Spleen (tissue), 11 donors: ENCODE data around the gene SLC9C2. TPM values are rescaled to one million over a fixed set of nuclear protein-coding genes. Genes with fewer than 3 reads are reported as not detected.
"Not testable (repeated sequence)": the region's sequence is repeated elsewhere in the genome, so short reads cannot be mapped to it uniquely, and the experiment has no call there.

Experiments used
- DNase-seq: peaks from one replicate; pipeline ENCODE4 v3.0.0-alpha.2; 2020
- H3K27ac ChIP-seq, 8 donors: fragments of 200-600 bp; sonication (generic) in 7 of 8; 1 replicate in 4 of 8; 2 replicates in 4 of 8; pipeline versions ENCODE4 v1.5.0 to v1.8.0; 2016 to 2021; ENCODE audit warnings: inconsistent platforms in 4 of 8, mild to moderate bottlenecking in 4 of 8, moderate library complexity in 1 of 8
- H3K27me3 ChIP-seq, 7 donors: fragments of 200-600 bp; sonication (generic) in 6 of 7; replicated peaks in 1 of 7; 1 replicate in 4 of 7; 2 replicates in 3 of 7; pipeline versions ENCODE4 v1.5.0 to v1.8.0; 2016 to 2021; ENCODE audit warnings: inconsistent platforms in 3 of 7, mild to moderate bottlenecking in 1 of 7
- H3K36me3 ChIP-seq, 6 donors: fragments of 200-600 bp; sonication (generic) in 5 of 6; 1 replicate in 4 of 6; 2 replicates in 2 of 6; pipeline versions ENCODE4 v1.5.0 to v1.8.0; 2016 to 2021; ENCODE audit warnings: inconsistent platforms in 2 of 6
- H3K4me1 ChIP-seq, 6 donors: fragments of 200-600 bp; sonication (generic) in 5 of 6; 1 replicate in 3 of 6; 2 replicates in 3 of 6; pipeline versions ENCODE4 v1.5.0 to v1.8.0; 2016 to 2021; ENCODE audit warnings: inconsistent platforms in 3 of 6
- H3K4me3 ChIP-seq, 8 donors: fragments of 200-600 bp; sonication (generic) in 7 of 8; 1 replicate in 4 of 8; 2 replicates in 4 of 8; pipeline versions ENCODE4 v1.5.0 to v1.8.0; 2016 to 2021; ENCODE audit warnings: inconsistent platforms in 4 of 8, mild to moderate bottlenecking in 4 of 8, moderate library complexity in 2 of 8
- H3K9me3 ChIP-seq, 8 donors: fragments of 200-600 bp; sonication (generic) in 7 of 8; 1 replicate in 4 of 8; 2 replicates in 4 of 8; pipeline versions ENCODE4 v1.5.0 to v1.8.0; 2016 to 2021; ENCODE audit warnings: inconsistent platforms in 4 of 8
- POLR2A ChIP-seq, 3 donors: fragments of 450-650 bp; IDR thresholded peaks; one replicate each; pipeline ENCODE4 v1.5.1; 2017; ENCODE audit warnings: antibody characterized with exemption in 3 of 3, mild to moderate bottlenecking in 1 of 3
- POLR2AphosphoS5 ChIP-seq, 3 donors: sonication (generic); formaldehyde crosslinking; IDR thresholded peaks; one replicate each; pipeline ENCODE4 v1.5.1; 2017; ENCODE audit warnings: antibody characterized with exemption in 3 of 3
- WGBS, 5 donors: extraction: QIAGEN DNeasy Blood & Tissue Kit in 3 of 5; methylation state at CpG; one replicate each; pipeline versions ENCODE4 v1.1.5 to v1.1.7; 2013 to 2018; 5-methylcytosine and 5-hydroxymethylcytosine counted together
- intact Hi-C: fragments of 100-400 bp; cut with DNase I; formaldehyde crosslinking; loops from one replicate; pipeline ENCODE4 v1.15.0; 2023; ENCODE audit warnings: low total_unique reads
- polyA plus RNA-seq, 3 donors: library from polyadenylated mRNA; stranded (reverse); fragments of 200-250 nt; gene quantifications; one replicate each; pipeline ENCODE4 v1.2.1, GENCODE V29; 2013
- total RNA-seq, 7 donors: library from RNA; depleted of rRNA in 3 of 7; stranded (reverse); fragments of >200 nt in 3 of 7; fragmentation: NEBNext Ultra II Directional in 4 of 7; extraction: Animal tissue kit (Norgen Biotek cat#: 25700) in 4 of 7; gene quantifications; one replicate each; pipeline versions ENCODE4 v1.1.0 to v1.2.1, GENCODE V29; 2016 to 2021
- TF ChIP-seq, protein P1 (sequence below), 11 experiments: fragments of 200-600 bp in 7 of 11; fragments of 450-650 bp in 4 of 11; sonication (generic) in 4 of 11; IDR thresholded peaks in 8 of 11; conservative IDR thresholded peaks in 3 of 11; 1 replicate in 7 of 11; 2 replicates in 4 of 11; pipeline versions ENCODE4 v1.4.0 to v1.8.0; 2016 to 2021; ENCODE audit warnings: antibody characterized with exemption in 11 of 11, inconsistent platforms in 4 of 11, mild to moderate bottlenecking in 1 of 11
- donor health status: healthy with polysubstance abuse.
- donor health status: DM: no; HTN: no; CAD: no; lungs with moderate emphysema.
- donor health status: DM: no; HTN: no; CAD: no.
- donor health status: Bipolar disorder and iron deficiency.
- donor health status: healthy.
- donor health status: DM: no; HTN: no; CAD: no.
- donor health status: DM: yes; HTN: yes; CAD: no.

SLC9C2 gene
- total and polyA plus RNA-seq, 10 donors, result 0.03 to 2.0 (median 0.82) TPM; not detected in 1

DNA sequence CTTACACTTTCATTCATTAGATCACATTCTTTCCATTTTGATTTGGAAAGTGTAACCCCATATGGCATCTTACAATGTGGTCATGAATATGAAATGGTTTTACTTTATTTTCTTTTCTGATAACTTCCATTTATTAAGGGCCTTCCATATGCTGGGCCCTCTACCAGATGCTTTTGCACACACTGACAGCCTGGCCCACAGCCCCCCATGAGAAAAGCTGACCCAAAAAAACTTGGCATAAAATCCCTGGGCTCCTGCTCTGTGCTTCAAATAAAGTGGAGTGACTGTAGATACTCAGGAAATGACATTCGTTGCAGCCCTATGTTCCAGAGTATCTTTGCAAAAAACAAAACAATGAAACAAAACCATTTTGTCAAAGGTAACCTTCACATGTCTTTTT lies 76.9 kb downstream of the SLC9C2 start:
- Histone ChIP-seq H3K4me1 (peaks cover 0 to 5% (median 0%) of the 10 kb centered on the region in 6 donors), H3K27ac (no peak overlapping the region), H3K36me3 (no peaks in the 10 kb centered on the region), H3K4me3 (no peak overlapping the region), H3K9me3 (no peaks in the 10 kb centered on the region), H3K27me3 (no peaks in the 10 kb centered on the region)
- 45 to 65% (median 58%) methylated on average over 1 of the region's 1 CpG for WGBS, 5 donors
- no peak for DNase-seq
- TF ChIP-seq POLR2AphosphoS5 (IDR thresholded peaks at IDR 0.05) (no peak), POLR2A (IDR thresholded peaks at IDR 0.05) (no peak)
- TF ChIP-seq, protein P1, sequence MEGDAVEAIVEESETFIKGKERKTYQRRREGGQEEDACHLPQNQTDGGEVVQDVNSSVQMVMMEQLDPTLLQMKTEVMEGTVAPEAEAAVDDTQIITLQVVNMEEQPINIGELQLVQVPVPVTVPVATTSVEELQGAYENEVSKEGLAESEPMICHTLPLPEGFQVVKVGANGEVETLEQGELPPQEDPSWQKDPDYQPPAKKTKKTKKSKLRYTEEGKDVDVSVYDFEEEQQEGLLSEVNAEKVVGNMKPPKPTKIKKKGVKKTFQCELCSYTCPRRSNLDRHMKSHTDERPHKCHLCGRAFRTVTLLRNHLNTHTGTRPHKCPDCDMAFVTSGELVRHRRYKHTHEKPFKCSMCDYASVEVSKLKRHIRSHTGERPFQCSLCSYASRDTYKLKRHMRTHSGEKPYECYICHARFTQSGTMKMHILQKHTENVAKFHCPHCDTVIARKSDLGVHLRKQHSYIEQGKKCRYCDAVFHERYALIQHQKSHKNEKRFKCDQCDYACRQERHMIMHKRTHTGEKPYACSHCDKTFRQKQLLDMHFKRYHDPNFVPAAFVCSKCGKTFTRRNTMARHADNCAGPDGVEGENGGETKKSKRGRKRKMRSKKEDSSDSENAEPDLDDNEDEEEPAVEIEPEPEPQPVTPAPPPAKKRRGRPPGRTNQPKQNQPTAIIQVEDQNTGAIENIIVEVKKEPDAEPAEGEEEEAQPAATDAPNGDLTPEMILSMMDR (IDR thresholded peaks at IDR 0.05 in 8 of 11, conservative IDR thresholded peaks at IDR 0.05 in 3 of 11), result no peak
- intact Hi-C loops, result no loop called here

DNA sequence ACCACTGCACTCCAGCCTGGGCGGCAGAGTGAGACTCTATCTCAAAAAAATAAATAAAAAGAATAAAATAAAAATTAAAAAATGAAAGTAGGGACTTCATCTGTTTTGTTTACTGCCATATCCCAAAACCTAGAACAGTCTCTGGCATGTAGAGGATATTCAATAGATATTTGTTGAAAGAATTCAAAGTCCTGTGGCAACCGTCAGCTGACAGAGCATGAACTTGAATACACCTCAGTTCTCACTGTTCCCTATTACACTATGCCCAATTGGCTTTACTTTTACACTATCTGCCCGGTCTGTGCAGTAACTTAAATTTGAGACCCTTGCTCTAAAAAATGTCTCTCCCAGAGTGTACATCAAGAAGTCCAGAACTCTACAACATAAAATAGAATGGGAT lies 79.5 kb downstream of the SLC9C2 start:
- no peak for DNase-seq
- Histone ChIP-seq H3K27me3 (no peaks in the 10 kb centered on the region), H3K4me3 (no peak overlapping the region), H3K27ac (no peak overlapping the region), H3K9me3 (no peaks in the 10 kb centered on the region), H3K4me1 (peaks cover 0 to 15% (median 4%) of the 10 kb centered on the region in 6 donors), H3K36me3 (no peaks in the 10 kb centered on the region)
- 92 to 100% (median 95%) methylated on average over 3 of the region's 3 CpGs for WGBS, 5 donors
- TF ChIP-seq POLR2A (IDR thresholded peaks at IDR 0.05) (no peak), POLR2AphosphoS5 (IDR thresholded peaks at IDR 0.05) (no peak)
- TF ChIP-seq, protein P1 (IDR thresholded peaks at IDR 0.05 in 8 of 11, conservative IDR thresholded peaks at IDR 0.05 in 3 of 11), result no peak
- intact Hi-C loops, result no loop called here

DNA sequence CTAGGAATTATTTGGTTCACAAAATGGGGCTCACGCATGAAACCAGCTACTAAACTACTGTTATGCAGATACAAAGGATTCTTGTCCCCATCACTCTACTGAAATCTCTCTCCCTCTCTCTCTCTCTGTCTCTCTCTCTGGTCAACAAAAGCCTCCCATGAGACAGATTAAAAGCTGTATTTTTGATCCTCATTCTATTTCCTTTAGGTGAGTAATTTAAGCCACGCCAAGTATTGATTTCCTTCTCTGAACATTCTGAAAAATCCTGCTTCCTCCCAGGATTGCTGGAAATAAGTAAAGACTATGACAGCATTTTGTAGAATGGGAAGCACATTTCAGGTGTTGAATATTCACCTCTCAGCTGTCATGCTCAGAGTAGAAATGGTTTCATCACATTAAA lies 82.1 kb downstream of the SLC9C2 start:
- Histone ChIP-seq H3K27me3 (no peaks in the 10 kb centered on the region), H3K4me1 (peaks cover 0 to 13% (median 3%) of the 10 kb centered on the region in 6 donors), H3K27ac (no peak overlapping the region), H3K9me3 (no peaks in the 10 kb centered on the region), H3K4me3 (no peak overlapping the region), H3K36me3 (no peaks in the 10 kb centered on the region)
- WGBS, 5 donors, result 81 to 93% (median 89%) methylated on average over 2 of the region's 2 CpGs
- intact Hi-C loops, result no loop called here
- no peak for DNase-seq
- TF ChIP-seq, protein P1 (IDR thresholded peaks at IDR 0.05 in 8 of 11, conservative IDR thresholded peaks at IDR 0.05 in 3 of 11), result no peak
- TF ChIP-seq POLR2AphosphoS5 (IDR thresholded peaks at IDR 0.05), result no peak
- no peak for TF ChIP-seq POLR2A (IDR thresholded peaks at IDR 0.05)

DNA sequence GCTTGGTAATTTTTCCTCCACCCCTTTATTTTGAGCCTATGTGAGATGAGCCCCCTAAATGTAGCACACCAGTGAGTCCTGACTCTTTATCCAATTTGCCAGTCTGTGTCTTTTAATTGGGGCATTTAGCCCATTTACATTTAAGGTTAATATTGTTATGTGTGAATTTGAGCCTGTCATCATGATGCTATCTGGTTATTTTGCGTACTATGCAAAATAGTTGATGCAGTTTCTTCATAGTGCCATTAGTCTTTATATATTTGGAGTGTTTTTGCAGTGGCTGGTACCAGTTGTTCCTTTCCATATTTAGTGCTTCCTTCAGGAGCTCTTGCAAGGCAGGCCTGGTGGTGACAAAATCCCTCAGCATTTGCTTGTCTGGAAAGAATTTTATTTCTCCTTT lies 88.4 kb downstream of the SLC9C2 start:
- H3K36me3 ChIP-seq, H3K27ac ChIP-seq, intact Hi-C loops, H3K4me3 ChIP-seq, DNase-seq, H3K27me3 ChIP-seq: not testable (repeated sequence)
- 91 to 98% (median 98%) methylated on average over 1 of the region's 1 CpG for WGBS, 5 donors
- Histone ChIP-seq H3K9me3 (peaks cover 0 to 13% (median 7%) of the 10 kb centered on the region in 8 donors), H3K4me1 (peaks cover 0 to 13% (median 3%) of the 10 kb centered on the region in 6 donors)

DNA sequence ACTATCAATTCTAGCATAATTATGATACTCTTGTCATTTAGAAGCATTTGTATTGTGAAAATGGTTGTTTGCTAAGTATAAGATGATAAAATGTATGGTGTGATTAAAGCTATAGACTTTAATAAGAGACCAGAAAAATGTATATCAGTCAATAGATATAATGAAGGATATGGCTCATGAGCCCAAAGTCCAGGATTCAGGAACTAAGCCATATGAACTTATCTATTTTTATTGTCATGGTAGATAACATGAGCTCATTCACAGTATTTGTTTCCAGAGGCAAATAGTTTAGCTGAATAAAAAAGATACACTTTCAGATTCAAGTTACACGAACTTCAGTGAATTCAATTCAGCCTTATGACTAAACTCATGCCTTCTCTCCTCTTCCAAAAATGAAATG lies 93.1 kb downstream of the SLC9C2 start:
- WGBS, 5 donors, result 60 to 90% (median 72%) methylated on average over 1 of the region's 1 CpG
- H3K27ac ChIP-seq, result no peak overlapping the region
- no peaks in the 10 kb centered on the region for H3K27me3 ChIP-seq
- DNase-seq, result no peak
- intact Hi-C loops, result no loop called here
- TF ChIP-seq POLR2A (IDR thresholded peaks at IDR 0.05), result no peak
- TF ChIP-seq, protein P1 (IDR thresholded peaks at IDR 0.05 in 8 of 11, conservative IDR thresholded peaks at IDR 0.05 in 3 of 11), result no peak
- no peak for TF ChIP-seq POLR2AphosphoS5 (IDR thresholded peaks at IDR 0.05)
- H3K4me3 ChIP-seq, result no peak overlapping the region
- peaks cover 0 to 13% (median 7%) of the 10 kb centered on the region in 8 donors for H3K9me3 ChIP-seq
- no peaks in the 10 kb centered on the region for H3K4me1 ChIP-seq
- H3K36me3 ChIP-seq, result no peaks in the 10 kb centered on the region
